CD4-positive, alpha-beta T cell treated with Interleukin-1 beta for 1 hour (primary cell): ENCODE data around the gene RBM42.
"Not testable (repeated sequence)": the region's sequence is repeated elsewhere in the genome, so short reads cannot be mapped to it uniquely, and the experiment has no call there.

Source experiments
- DNase-seq, 2 donors: peaks; one replicate each; pipeline ENCODE4 v3.0.0-alpha.2; 2020 to 2022

RBM42 gene

GRCh38 chr19:35628565-35629331 is at the start of gene RBM42:
TSS of gene RBM42 (plus strand) at chr19:35629036. CDS start at chr19:35629154, 118 bp downstream.
- peak; percentile 97 to 99 for DNase-seq

- no peak for DNase-seq
Measured at GRCh38 chr19:35582760-35583159, 46.1 kb upstream of the RBM42 start.

GRCh38 chr19:35585848-35586247 is 43.0 kb upstream of the RBM42 start, which contains the start of gene PMIS2:
TSS of gene PMIS2 (plus strand) at chr19:35586173. CDS start at chr19:35586260, 87 bp downstream.
- DNase-seq = peak in 1 of 2 donors; percentile 11

- no peak for DNase-seq
Measured at GRCh38 chr19:35587321-35587720, 41.5 kb upstream of the RBM42 start.

GRCh38 chr19:35590875-35591274 is 38.0 kb upstream of the RBM42 start:
- no peak for DNase-seq

GRCh38 chr19:35592226-35592625 is 36.6 kb upstream of the RBM42 start:
- peak; percentile 17 to 39 for DNase-seq

- not testable (repeated sequence) for DNase-seq
Measured at GRCh38 chr19:35595026-35595425, 33.8 kb upstream of the RBM42 start.

GRCh38 chr19:35595928-35596327 is 32.9 kb upstream of the RBM42 start:
- no peak for DNase-seq

- DNase-seq = no peak
Measured at GRCh38 chr19:35596366-35596999, 32.4 kb upstream of the RBM42 start.

- no peak for DNase-seq
Measured at GRCh38 chr19:35601971-35602370, 26.9 kb upstream of the RBM42 start.

- not testable (repeated sequence) for DNase-seq
Measured at GRCh38 chr19:35604436-35604835, 24.4 kb upstream of the RBM42 start.

GRCh38 chr19:35607170-35607569 is 21.7 kb upstream of the RBM42 start:
- not testable (repeated sequence) for DNase-seq

- DNase-seq = no peak
Measured at GRCh38 chr19:35607661-35608060, 21.2 kb upstream of the RBM42 start.

GRCh38 chr19:35608251-35608650 is 20.6 kb upstream of the RBM42 start:
- DNase-seq = peak in 1 of 2 donors; percentile 24

- peak; percentile 43 to 64 for DNase-seq
Measured at GRCh38 chr19:35609851-35610353, 18.9 kb upstream of the RBM42 start.

GRCh38 chr19:35612224-35612558 is 16.6 kb upstream of the RBM42 start:
- no peak for DNase-seq

GRCh38 chr19:35612559-35613321 is 16.1 kb upstream of the RBM42 start, which contains the start of gene HAUS5:
TSS of gene HAUS5 (plus strand) at chr19:35612735. CDS start at chr19:35612795, 60 bp downstream.
- DNase-seq = peak; percentile 95 to 96

GRCh38 chr19:35613574-35613973 is 15.3 kb upstream of the RBM42 start:
- DNase-seq = no peak

- no peak for DNase-seq
Measured at GRCh38 chr19:35615036-35615435, 13.8 kb upstream of the RBM42 start.

GRCh38 chr19:35618857-35619256 is 10.0 kb upstream of the RBM42 start:
- DNase-seq = no peak

GRCh38 chr19:35619290-35619923 is 9.4 kb upstream of the RBM42 start:
- no peak for DNase-seq

- DNase-seq = no peak
Measured at GRCh38 chr19:35620001-35620400, 8.8 kb upstream of the RBM42 start.

GRCh38 chr19:35621708-35622107 is 7.1 kb upstream of the RBM42 start:
- DNase-seq = no peak
